IMR-90 (cell line): ENCODE measurements around the gene RCHY1.

Experiments used
- BHLHE40 ChIP-seq: fragments of 150-350 bp; IDR thresholded peaks from 2 replicates; pipeline ENCODE4 v1.6.1; 2016; ENCODE audit warnings: mild to moderate bottlenecking, low read depth, low read length
- CHD1 ChIP-seq: IDR thresholded peaks from 2 replicates; pipeline ENCODE4 v1.6.1; 2012; ENCODE audit warnings: low read depth, low read length, improper control_type of control experiment
- POLR2A ChIP-seq: IDR thresholded peaks from 2 replicates; pipeline ENCODE4 v1.6.1; 2012; ENCODE audit warnings: mild to moderate bottlenecking, low read depth, low read length
- RAD21 ChIP-seq: IDR thresholded peaks from 2 replicates; pipeline ENCODE4 v1.6.1; 2012; ENCODE audit warnings: low read length, improper control_type of control experiment
- TF ChIP-seq, protein P1 (sequence below): fragments of 150-350 bp; IDR thresholded peaks from 2 replicates; pipeline ENCODE4 v1.6.1; 2016; ENCODE audit warnings: low read depth, mild to moderate bottlenecking, low read length, moderate library complexity, borderline replicate concordance
- TF ChIP-seq, protein P2 (sequence below): conservative IDR thresholded peaks from 2 replicates; pipeline ENCODE4 v1.5.1; 2012; ENCODE audit warnings: mild to moderate bottlenecking, low read depth, low read length, improper control_type of control experiment

DNA sequence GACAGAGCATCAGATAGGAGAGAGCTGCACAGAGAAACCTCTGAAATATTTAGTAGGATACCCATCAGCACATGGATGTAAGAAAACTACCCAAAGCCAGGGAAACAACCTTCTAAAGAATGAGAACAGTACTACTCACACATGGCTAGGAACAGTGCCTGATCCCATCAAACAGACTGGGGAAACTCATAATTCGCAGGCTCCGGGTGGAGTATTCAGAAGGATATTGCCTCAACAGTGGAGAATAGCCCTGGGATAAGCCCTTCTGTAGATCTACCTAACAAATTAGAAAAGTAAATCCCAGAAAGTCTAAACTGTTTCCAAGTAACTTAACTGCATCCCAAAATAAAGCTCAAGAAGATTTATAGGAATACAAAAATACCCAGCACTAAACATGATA is 17.8 kb downstream of the RCHY1 start:
- TF ChIP-seq POLR2A (no peak), RAD21 (no peak), CHD1 (no peak), BHLHE40 (no peak)
- TF ChIP-seq, protein P1, sequence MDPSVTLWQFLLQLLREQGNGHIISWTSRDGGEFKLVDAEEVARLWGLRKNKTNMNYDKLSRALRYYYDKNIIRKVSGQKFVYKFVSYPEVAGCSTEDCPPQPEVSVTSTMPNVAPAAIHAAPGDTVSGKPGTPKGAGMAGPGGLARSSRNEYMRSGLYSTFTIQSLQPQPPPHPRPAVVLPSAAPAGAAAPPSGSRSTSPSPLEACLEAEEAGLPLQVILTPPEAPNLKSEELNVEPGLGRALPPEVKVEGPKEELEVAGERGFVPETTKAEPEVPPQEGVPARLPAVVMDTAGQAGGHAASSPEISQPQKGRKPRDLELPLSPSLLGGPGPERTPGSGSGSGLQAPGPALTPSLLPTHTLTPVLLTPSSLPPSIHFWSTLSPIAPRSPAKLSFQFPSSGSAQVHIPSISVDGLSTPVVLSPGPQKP = no peak
- TF ChIP-seq, protein P2, sequence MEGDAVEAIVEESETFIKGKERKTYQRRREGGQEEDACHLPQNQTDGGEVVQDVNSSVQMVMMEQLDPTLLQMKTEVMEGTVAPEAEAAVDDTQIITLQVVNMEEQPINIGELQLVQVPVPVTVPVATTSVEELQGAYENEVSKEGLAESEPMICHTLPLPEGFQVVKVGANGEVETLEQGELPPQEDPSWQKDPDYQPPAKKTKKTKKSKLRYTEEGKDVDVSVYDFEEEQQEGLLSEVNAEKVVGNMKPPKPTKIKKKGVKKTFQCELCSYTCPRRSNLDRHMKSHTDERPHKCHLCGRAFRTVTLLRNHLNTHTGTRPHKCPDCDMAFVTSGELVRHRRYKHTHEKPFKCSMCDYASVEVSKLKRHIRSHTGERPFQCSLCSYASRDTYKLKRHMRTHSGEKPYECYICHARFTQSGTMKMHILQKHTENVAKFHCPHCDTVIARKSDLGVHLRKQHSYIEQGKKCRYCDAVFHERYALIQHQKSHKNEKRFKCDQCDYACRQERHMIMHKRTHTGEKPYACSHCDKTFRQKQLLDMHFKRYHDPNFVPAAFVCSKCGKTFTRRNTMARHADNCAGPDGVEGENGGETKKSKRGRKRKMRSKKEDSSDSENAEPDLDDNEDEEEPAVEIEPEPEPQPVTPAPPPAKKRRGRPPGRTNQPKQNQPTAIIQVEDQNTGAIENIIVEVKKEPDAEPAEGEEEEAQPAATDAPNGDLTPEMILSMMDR = no peak
